GM21786 (cell line): ENCODE measurements around the gene TRABD2B.

Experiments used
- ATAC-seq: cut with Tn5 transposase; IDR thresholded peaks from one replicate; pipeline ENCODE4 v1.9.1; 2021; ENCODE audit not compliant: unreplicated experiment

Gene TRABD2B

DNA sequence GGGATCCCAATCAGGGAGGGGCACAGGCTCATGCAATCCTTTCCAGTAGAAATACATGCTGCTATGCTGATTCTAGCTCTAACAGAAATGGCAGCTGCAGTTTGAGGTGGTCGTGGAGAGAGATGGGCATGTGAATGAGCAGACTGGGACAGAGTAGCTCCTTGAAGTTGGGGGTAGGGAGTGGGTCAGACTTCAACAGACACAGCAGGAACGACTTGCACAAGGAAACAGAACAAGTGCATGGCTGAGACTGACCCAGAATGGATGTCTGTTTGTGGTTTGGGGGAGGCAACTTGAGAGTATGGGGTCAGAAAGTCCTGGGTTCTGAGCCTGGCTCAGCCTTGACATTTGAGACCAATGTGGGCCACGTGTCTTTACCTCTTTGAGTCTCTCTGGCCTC is 25.1 kb upstream of the TRABD2B start:
- no peak for ATAC-seq

DNA sequence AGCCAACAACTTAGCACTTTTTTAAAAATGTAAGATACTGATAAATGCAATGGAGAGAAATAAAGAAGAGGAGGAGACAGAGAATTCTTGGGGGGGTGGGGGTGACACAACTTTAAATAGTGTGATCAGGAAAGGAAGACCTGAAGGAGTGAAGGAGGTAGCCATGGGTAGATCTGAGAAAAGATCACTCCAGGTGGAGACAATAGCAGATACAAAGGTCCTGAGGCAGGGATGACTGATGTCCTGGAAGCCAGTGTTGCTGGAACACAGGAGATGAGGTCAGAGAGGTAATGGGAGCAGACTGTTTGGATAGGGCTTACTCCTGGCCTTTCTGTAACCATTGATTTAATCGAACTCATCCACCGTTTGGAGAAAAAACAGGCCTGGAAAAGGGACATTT is 24.6 kb upstream of the TRABD2B start:
- ATAC-seq: no peak

DNA sequence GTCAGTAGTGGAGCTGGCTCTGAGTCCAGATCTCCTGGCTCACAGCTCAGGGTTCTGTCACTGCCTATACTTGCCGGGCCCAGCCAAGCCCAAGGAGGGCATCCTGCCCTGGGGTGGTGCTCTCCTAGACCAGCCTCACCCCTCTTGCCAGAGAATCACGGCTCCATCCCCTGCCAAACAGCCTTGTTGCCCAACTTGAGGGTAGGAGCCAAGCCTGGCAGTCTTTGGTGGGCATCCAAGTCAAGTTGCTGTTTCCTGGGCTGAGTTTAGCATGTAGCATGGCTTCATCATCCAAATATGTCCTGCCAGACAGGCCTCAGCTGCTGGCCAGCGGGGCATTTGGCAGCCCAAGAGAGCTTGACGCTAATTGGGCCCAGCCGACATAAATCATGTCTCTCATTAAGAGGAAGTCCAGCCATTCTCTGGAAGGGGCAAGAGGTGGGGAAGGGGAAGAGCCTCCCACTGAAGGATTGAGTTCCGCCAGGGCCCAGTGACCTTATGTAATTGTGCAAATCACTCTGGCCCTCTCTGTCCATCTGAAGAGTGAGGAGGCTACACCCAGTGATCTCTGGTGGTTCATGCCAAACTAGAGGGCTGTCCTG is 22.6 kb upstream of the TRABD2B start:
- no peak for ATAC-seq

DNA sequence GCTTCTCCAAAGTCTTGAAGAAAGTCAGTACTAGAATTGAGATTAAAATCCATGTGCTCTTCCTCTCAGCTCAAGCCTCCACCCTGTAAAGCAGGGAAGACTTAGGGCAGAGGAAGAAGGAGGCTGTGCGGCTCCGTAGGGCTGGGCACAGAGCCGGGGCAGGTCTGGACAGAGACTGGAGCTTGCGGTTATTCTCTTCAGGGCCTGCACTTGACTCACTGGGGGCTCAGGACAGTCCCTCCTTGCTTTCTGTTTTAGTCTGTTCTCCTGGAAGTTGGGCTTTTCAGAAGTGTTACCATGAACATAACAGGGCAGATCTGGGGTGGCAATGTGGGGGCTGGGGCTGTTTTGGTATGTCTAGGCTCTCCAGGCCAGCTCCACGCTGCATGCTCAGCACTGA is 21.6 kb upstream of the TRABD2B start:
- no peak for ATAC-seq

DNA sequence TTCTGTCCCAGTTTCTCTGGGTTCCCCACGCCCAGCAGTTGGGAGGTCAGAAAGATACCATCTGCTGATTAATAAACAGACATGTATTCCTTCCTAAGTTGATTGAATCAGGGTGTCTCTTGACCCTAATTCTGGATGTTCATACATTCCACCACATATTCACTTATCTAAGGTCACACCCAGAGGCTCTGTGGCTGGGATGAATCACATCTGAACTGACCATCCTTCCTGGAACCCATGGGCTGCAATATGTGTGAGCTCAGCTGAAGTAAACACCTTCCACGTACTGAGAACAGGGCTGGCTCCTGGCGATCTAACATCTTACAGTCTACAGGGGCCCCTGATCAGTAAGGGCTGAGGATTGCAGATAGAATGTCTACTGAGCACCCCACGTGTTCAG is 20.5 kb upstream of the TRABD2B start:
- no peak for ATAC-seq

DNA sequence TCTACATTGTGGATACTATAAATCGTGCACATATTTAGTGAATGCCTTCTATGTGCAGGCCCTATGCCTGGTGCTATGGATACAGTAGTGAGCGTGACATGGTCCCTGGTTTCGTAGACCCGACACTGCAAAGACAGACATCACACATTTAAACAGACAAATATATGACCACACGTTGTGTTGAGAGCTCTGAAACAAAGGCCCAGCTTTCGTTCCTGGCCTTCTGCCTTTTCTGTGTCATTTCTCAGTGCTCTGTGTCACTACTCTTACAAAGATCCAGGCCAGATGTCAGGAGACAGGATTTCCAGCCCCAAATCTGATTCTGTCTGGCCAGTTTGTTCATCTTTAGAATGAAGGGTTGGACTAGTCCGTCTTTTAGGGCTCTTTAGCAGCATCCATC is 19.3 kb upstream of the TRABD2B start:
- no peak for ATAC-seq

DNA sequence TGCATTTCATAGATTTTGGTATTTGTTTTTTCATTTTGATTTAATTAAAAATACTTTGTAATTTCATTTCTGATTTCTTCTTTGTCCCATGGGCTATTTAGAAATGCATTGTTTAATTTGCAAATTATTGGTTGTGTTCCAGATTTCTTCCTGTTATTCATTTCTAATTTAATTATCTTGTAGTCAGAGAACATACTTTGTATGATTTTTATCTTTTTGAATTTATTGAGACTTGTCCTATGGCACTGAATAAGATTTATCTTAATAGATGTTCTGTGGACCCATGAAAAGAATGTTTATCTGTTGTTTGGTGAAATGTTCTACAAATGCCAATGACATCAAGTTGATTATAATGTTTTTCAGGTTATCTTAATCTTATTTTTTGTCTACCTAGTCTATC is 16.1 kb upstream of the TRABD2B start:
- ATAC-seq: no peak

DNA sequence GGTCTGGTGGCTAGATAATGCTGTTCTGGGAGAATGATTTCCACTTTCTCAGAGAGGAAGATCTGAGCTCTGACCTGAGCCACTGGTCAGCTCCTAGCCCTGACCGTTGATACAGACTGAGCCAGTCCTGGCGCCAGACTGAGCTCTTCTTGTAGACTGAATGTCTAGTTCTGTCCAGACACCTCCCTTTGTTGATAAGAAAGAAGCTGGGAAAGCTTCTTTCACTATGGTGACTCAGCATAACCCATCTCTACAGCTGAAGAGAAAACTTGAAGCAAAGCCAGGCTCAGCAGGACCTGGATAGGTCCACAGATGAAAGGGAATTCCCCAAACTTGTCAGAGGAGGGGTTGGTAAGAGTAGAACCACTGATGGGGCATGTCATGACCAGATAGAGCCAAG is 9.9 kb upstream of the TRABD2B start:
- no peak for ATAC-seq

DNA sequence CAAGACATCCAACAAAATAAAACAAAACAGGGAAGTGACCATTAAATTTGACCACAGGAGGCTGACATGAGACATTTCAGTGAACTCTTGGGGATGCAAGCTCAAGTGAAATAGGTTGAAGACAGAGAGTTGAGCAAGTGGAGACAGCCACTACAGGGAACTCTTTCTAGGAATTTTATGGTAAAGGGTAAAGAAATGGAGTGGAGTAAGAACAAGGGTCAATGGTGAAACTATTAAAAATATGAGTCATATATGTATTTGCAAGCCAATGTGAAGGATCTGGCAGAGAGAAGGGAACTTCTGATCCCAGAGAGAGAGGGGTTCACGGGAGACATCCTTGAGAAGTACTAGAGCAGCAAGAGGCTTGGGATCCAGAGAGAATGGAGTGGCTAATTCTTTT is 9.1 kb upstream of the TRABD2B start:
- no peak for ATAC-seq

DNA sequence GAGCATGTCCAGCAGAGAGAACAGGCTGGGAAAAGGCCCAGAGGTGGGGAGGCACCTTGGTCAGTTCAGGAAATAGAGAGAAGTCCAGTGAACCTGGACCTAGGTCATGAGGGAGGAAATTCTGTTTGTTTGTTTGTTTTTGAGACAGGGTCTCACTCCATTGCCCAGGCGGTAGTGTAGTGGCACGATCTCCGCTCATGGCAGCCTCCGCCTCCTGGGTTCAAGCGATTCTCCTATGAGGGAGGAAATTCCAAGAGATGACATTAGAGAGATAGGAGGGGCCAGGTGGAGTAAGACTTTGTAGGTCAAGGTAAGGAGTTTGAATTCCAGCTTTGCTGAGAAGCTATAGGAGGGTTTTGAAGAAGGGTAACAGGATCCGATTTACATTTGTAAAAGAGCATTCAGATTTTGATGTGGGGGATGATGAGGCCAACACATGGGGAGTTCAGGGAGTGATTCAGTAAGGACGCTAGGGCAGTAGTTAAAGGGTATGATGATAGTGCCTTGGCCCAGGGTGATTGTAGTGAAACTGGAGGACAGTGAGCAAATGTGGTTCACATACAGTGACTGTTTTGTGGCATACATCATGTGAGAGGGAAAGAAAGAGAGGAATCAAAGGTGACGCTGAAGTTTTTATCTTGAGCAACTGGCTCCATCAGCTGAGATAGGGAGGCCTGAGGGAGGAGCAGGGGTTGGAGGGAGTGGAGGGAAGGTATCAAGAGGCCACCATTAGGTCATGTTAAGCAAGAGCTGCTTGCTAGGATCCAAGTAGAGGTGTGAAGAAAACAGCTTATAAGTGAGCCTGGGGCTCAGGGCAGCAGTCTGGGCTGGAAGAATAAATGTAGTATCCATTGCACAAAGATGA is 8.3 kb upstream of the TRABD2B start:
- no peak for ATAC-seq

DNA sequence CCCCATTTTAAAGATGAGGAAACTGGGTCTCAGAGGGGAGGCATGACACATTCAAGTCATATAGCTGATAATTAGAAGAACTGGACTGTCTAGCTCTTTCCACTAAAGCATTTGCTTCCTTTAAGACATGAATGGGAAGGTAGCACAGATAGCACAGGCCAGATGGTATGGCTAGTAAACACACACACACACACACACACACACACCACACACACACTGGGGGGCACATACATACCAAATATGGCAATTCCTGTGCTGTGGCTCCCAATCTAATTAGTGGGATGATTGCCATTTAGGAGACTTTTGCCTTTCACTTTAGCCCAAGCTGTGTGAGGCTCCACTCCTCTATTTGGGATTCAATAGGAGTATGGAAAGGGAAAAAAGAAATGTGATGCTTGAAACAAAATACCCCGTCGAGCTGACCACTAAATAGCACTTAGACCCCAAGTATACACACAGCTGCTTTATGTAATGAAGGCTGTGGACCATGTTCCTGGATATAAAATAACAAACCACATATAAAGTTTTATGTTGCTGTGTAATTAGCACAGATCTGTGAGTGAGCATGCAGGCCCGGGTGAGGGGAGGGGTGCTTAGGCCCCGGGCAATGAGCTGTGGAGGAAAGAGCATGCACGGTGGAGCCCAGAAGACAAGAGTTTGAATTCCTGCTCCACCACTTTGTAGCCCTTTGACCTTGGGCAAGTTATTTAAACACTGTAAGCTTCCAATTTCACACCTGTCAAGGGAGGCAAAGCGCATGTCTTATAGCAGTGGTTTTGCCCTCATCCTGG is 6.8 kb upstream of the TRABD2B start:
- ATAC-seq: no peak

DNA sequence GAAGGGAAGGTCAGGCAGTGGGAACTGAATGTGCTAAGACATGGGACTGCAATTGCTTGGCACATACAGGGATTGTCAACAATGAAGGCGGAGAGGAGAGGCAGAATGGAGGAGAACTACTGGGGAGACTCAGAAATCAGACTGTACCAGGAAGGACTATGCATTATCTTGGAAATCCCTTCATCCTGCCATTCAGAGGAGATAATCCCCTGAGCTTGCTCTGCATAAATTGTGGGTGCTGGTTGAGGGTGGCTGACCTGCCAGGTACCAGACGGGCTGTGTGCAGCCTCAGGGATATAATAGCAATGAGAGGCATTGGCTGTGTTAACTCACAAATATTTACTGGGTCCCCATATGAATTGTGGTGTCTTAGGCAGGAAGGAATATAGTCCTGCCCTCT is 5.0 kb upstream of the TRABD2B start:
- no peak for ATAC-seq

DNA sequence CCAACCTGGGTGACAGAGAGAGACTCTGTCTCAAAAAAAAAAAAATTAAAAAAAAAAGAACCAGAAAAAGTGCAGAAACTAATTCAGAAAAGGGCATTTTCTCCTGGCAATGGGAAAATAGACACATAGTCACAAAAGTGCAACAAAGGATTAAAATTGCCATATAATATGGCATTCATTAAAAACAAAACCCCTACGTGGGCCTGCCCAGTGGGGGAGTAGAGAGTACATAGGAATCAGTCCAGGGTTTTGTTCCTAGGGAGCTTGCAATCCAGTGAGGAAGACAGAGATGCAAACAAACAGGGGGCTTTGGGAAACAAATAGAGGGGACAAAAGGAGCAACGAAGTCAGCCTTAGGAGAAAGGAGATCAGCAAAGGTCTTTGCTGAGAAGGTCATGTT is 4.5 kb upstream of the TRABD2B start:
- ATAC-seq: no peak

DNA sequence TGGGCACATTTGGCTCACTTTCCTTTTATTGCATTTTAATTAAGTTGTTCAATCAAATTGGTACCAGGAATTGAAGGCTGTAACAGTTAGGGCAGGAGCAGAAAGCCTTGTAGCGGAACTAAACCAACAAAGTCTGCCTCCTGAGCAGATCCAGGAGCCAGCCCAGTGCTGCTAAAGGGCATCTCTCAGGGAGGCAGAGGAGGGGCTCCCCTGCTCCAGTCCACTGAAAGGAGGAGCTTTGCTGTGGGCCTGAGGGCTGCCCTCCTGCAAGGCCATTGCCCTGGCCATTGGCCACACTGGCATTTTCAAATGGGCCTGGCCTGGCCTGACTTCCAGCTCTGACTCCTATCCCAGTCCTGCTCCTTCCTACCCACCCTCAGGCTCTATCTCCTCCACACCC is 3.7 kb upstream of the TRABD2B start:
- ATAC-seq: no peak

DNA sequence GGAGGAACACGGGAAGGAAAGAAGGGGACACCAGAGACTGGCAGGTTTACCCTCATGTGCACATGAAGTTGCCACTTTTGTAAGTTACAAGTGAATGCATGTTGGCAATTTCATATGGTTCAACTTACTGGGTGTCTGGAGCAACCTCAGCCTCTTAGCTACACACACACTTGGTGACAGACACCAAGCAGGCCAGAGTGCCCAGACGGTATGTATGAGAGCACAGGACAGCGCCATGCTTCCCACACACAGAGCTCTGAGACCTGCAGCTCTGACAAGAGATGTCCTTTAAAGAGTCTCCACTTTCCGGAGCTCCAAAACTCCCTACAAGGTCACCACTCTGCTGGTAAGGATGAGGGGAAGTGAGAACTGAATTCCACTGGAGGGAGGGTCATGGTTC is 1.9 kb upstream of the TRABD2B start:
- ATAC-seq: no peak

DNA sequence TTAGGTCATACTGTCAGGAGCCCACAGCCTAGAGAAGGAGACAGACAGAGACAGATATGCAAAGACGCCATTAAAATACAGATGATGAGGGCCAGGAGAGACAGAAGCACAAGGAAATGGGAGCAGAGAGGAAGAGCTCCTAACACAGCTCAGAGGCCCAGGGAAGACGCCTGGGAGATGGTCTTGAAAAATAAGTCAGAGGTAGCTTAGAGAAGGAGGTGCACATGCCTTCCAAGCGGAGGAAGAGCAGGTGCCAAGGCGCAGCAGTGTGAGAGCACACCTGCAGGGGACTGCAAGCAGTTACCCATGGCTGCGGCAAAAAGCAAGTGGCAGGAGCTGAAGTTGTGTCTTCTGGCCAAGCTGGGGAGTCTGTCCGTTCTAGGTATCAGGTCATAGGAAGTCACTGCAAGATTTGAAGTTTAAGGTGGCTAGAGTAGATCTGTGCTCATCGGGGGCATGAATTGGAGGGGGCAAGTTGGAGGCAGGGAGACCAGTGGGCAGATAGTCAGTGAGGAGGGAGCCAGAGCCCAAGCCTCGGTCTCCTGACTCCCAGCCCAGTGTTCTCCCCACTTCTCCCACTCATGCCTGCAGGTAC is 1.3 kb upstream of the TRABD2B start:
- no peak for ATAC-seq

DNA sequence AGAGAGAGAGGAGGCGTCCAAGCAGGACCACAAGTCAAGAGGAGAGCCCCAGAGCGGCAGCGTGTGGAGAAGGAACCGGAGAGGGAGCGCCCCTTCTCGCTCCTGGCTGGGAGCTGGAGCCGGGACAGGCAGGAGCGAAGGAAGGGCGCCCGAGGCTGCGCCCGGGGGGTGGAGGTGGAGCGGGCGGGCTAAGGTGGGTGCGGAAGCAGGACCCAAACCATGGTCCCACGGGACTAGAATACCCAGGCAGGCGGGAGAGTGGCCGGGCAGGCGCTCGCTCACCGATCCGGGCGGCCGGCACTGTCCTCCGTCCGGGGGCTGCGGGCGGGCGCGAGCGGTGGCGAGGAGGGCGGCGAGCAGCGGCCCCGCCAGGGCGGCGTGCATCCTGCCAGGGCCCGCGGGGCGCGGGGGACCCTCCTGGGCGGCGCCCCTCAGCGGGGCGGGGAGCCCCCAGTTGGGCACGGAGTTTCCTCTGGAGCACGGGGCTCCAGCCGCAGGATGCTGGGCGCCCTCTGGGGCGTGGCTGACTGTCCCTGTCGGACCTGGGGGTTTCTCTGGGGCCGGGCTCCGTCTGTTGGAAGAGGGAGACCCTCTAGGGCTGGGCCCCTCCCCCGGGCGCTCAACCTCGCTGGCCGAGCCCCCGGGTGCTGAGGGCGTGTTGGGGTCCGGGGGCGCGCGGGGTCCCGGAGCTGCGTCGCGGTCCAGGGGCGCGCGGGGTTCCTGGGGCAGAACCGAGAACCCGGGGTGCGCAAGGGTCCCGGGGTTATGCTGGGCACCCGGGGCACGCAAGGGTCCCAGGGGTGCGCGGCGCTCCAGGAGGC is 569 bp downstream of the TRABD2B start:
- no peak for ATAC-seq

DNA sequence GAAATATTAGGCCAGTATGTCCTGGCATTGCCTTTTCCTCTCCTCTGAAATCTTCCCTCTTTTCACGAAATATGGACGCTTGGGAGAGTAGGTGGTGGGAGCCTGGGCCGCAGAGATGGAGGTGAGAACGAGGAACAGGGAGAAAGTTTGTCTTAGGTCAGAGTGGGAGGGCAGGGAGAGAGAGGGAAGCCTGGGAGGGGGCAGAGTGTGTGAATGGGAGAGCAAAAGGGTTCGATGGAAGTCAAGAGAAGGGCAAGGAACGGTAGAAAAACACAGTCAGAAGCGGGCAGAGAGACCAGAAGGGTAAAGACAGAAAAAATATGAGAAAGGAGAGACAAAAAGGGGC is 1.2 kb downstream of the TRABD2B start:
- no peak for ATAC-seq

DNA sequence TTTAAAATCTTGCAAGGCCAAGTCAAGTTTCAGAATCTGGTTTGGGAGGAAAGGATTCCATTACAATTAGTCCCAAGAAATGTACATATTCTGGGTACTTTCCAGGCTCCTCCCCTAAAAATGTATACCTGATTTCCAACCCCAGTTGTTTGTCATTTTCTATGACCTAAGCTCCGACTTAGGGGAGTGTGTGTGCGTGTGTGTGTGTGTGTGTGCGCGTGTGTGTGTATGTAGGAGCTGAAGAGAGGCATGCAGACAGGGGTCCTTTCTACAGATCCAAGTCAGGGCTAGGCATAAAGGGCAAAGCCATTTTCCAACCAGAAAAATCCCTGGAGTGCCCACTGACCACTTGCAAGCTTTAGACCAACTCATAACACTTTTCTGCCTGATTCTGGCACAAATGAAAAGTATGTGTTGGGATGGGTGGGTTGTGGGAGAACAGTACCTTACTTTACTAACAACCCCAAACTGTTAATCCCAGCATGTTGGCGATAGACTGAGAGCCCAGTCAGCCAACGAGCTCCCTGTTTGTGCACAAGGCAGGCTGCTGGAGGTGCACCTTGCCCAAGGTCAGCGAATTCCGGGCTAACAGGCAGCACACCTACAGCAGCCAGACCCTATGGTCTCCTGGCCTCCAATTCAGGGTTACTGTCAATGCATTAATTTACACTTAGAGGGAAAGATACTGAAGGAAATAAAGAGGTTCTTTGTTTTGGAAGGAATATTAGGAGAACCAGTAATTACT is 1.7 kb downstream of the TRABD2B start:
- ATAC-seq: no peak
